Fibroblast of lung (primary cell): Measurements from ENCODE around the gene HSF2BP. TPM values are rescaled to one million over a fixed set of nuclear protein-coding genes. Genes with fewer than 3 reads are reported as not detected.

Experiments used
- DNase-seq, 2 donors: peaks; one replicate each; pipeline versions ENCODE4 v3.0.0 to v3.0.0-alpha.2; 2010; ENCODE audit warnings: low read depth in 2 of 2
- H2AFZ ChIP-seq: 2 replicates; pipeline ENCODE4 v1.5.1; 2012; ENCODE audit warnings: low read length, control low read depth, inconsistent platforms
- H3K27ac ChIP-seq: 2 replicates; pipeline ENCODE4 v1.5.1; 2011; ENCODE audit warnings: low read length, control low read depth; ENCODE audit not compliant: insufficient read depth
- H3K27me3 ChIP-seq: 2 replicates; pipeline ENCODE4 v1.5.1; 2011; ENCODE audit warnings: mild to moderate bottlenecking, low read length; ENCODE audit not compliant: control insufficient read depth, insufficient read depth
- H3K36me3 ChIP-seq: 2 replicates; pipeline ENCODE4 v1.5.1; 2011; ENCODE audit warnings: low read length; ENCODE audit not compliant: control insufficient read depth, insufficient read depth
- H3K4me1 ChIP-seq: 2 replicates; pipeline ENCODE4 v1.5.1; 2011; ENCODE audit warnings: low read length; ENCODE audit not compliant: control insufficient read depth, insufficient read depth; ENCODE audit errors: extremely low read depth
- H3K4me2 ChIP-seq: 2 replicates; pipeline ENCODE4 v1.5.1; 2011; ENCODE audit warnings: low read length, control low read depth; ENCODE audit not compliant: insufficient read depth; ENCODE audit errors: extremely low read depth
- H3K4me3 ChIP-seq, 4 experiments: fragments of 200-600 bp in 1 of 4; sonication (generic) in 1 of 4; replicated peaks in 1 of 4; 2 replicates each; pipeline ENCODE4 v1.5.1; 2011 to 2016; ENCODE audit warnings: low read length in 4 of 4, low read depth in 3 of 4, mild to moderate bottlenecking in 3 of 4, control low read depth in 2 of 4, inconsistent platforms in 1 of 4, mixed read lengths in 1 of 4; ENCODE audit not compliant: insufficient read depth in 1 of 4; ENCODE audit errors: control extremely low read depth in 1 of 4
- H3K79me2 ChIP-seq: 2 replicates; pipeline ENCODE4 v1.5.1; 2012; ENCODE audit warnings: mild to moderate bottlenecking, low read length, inconsistent platforms; ENCODE audit not compliant: control insufficient read depth, insufficient read depth
- H3K9ac ChIP-seq: 2 replicates; pipeline ENCODE4 v1.5.1; 2011; ENCODE audit warnings: mild to moderate bottlenecking, low read length, control low read depth; ENCODE audit not compliant: insufficient read depth
- H3K9me3 ChIP-seq: 2 replicates; pipeline ENCODE4 v1.5.1; 2012; ENCODE audit warnings: low read depth, low read length; ENCODE audit not compliant: control insufficient read depth, insufficient read depth
- H4K20me1 ChIP-seq: 2 replicates; pipeline ENCODE4 v1.5.1; 2011; ENCODE audit warnings: low read length; ENCODE audit not compliant: control insufficient read depth, insufficient read depth; ENCODE audit errors: extremely low read depth
- EZH2 ChIP-seq: IDR thresholded peaks from 2 replicates; pipeline ENCODE4 v1.5.1; 2012; ENCODE audit warnings: low read length, control low read depth, mild to moderate bottlenecking; ENCODE audit errors: missing control alignments
- polyA plus RNA-seq, 2 donors: library from polyadenylated mRNA; depleted of rRNA in 1 of 2; stranded (reverse) in 1 of 2; unstranded in 1 of 2; fragments of >200 nt; gene quantifications; 2 replicates each; pipeline ENCODE4 v1.2.1, GENCODE V29; 2011 to 2012; ENCODE audit warnings: missing spikeins in 1 of 2
- total RNA-seq: library from RNA; depleted of rRNA; stranded (reverse); fragments of >200 nt; gene quantifications from 2 replicates; pipeline ENCODE4 v1.2.1, GENCODE V29; 2014
- TF ChIP-seq, protein P1 (sequence below), 2 donors: IDR thresholded peaks in 1 of 2; conservative IDR thresholded peaks in 1 of 2; 1 replicate in 1 of 2; 2 replicates in 1 of 2; pipeline ENCODE4 v1.5.1; 2011 to 2012; ENCODE audit warnings: low read length in 2 of 2, control low read depth in 1 of 2, inconsistent platforms in 1 of 2, low read depth in 1 of 2, mild to moderate bottlenecking in 1 of 2

Gene HSF2BP
- total and polyA plus RNA-seq, 2 donors (not counting 1 experiment from before 2014, with no cell fraction given) = 0.70 to 1.2 TPM

DNA sequence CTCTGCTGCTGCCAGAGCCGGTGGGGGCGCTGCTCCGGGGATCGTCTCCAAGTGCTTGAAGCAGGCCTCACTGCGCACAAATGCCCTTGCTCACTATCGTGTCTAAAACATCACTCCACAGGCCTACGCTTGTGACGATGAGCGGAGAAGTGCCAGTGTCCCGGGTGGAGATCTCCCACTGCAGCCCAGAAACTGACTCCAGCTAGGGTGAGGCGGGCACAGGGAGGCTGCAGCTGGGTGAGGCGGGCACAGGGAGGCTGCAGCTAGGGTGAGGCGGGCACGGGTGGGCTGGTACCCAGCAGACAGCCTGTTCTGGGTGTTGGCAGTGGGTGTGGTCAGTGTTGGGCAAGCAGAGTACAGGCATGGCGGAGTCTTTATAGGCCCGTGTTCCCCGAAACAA lies 36.9 kb upstream of the HSF2BP start:
- H3K9ac ChIP-seq = no peak overlapping the region
- H4K20me1 ChIP-seq = no peaks in the 10 kb centered on the region
- no peak overlapping the region for H2AFZ ChIP-seq
- H3K79me2 ChIP-seq = no peaks in the 10 kb centered on the region
- H3K4me2 ChIP-seq = no peak overlapping the region
- peaks cover 6% of the 10 kb centered on the region for H3K36me3 ChIP-seq
- no peaks in the 10 kb centered on the region for H3K4me1 ChIP-seq
- no peak overlapping the region for H3K27ac ChIP-seq
- H3K9me3 ChIP-seq = no peaks in the 10 kb centered on the region
- no peaks in the 10 kb centered on the region for H3K27me3 ChIP-seq
- no peak for TF ChIP-seq EZH2
- TF ChIP-seq, protein P1, sequence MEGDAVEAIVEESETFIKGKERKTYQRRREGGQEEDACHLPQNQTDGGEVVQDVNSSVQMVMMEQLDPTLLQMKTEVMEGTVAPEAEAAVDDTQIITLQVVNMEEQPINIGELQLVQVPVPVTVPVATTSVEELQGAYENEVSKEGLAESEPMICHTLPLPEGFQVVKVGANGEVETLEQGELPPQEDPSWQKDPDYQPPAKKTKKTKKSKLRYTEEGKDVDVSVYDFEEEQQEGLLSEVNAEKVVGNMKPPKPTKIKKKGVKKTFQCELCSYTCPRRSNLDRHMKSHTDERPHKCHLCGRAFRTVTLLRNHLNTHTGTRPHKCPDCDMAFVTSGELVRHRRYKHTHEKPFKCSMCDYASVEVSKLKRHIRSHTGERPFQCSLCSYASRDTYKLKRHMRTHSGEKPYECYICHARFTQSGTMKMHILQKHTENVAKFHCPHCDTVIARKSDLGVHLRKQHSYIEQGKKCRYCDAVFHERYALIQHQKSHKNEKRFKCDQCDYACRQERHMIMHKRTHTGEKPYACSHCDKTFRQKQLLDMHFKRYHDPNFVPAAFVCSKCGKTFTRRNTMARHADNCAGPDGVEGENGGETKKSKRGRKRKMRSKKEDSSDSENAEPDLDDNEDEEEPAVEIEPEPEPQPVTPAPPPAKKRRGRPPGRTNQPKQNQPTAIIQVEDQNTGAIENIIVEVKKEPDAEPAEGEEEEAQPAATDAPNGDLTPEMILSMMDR (conservative IDR thresholded peaks at IDR 0.05 in 1 of 2, IDR thresholded peaks at IDR 0.05 in 1 of 2; ENCODE audit: low read depth in 1 of 2, low read length in 2 of 2) = no peak
- no peak for DNase-seq
- no peak overlapping the region for H3K4me3 ChIP-seq

DNA sequence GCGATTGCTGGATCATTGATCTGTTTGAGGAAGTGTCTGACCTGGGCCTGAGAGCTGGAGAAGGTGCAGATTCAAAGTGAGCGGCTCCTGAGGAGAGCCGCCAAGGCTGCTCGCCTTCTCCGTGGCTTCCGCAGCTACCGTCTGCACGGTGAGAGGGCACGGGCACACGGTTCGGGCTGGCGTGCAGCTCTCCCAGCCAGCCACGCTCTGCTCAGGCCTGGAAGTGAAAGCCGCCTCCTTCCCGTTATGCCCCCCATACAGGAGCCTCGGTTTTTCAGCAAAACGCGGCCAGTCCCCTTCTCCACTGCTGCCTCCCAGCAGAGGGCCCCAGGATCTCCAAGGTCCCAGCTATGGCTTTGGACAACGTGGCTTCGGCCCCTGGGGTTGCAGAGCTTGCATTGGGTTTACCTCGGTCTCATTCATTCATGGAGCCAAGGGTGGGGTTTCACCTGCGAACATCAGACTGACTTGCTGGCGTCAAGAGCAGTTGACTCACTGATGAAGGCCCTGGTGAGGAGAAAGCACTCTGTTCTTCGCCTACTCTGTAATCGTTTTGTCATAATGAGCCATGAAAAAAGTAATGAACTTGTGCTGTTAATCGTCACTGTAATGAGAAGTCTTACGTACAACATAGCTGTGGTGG lies 35.3 kb upstream of the HSF2BP start:
- Histone ChIP-seq H3K4me2 (no peak overlapping the region), H3K27ac (no peak overlapping the region), H2AFZ (no peak overlapping the region), H3K9me3 (no peaks in the 10 kb centered on the region), H3K9ac (no peak overlapping the region), H3K79me2 (no peaks in the 10 kb centered on the region), H3K36me3 (peaks cover 14% of the 10 kb centered on the region), H3K4me1 (no peaks in the 10 kb centered on the region), H3K27me3 (no peaks in the 10 kb centered on the region), H3K4me3 (no peak overlapping the region), H4K20me1 (no peaks in the 10 kb centered on the region)
- DNase-seq = no peak
- TF ChIP-seq, protein P1 (conservative IDR thresholded peaks at IDR 0.05 in 1 of 2, IDR thresholded peaks at IDR 0.05 in 1 of 2; ENCODE audit: low read depth in 1 of 2, low read length in 2 of 2) = no peak
- TF ChIP-seq EZH2 = no peak

DNA sequence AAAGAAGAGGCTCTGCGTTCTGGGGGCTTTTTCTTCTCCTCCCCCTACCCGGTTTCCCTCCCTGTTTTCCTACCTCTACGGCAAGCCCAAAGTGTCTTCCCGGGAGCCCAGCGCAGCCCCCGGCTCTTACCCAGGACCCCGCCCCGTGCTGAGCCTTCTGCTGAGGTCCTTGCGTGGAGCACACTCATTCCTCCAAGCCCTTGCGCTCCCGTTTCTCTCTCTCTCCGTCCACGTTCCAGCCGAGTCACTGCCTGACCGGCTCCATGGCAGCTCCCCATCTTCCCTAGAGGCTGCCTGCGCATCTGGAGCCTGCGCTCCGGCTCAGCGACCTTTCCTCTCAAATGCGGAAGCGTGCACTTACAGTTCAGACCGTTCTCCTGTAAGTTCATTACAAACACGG lies 34.7 kb upstream of the HSF2BP start:
- Histone ChIP-seq H3K79me2 (no peaks in the 10 kb centered on the region), H3K4me2 (no peak overlapping the region), H3K27ac (no peak overlapping the region), H3K4me3 (no peak overlapping the region), H3K4me1 (no peaks in the 10 kb centered on the region), H3K9ac (no peak overlapping the region), H4K20me1 (no peaks in the 10 kb centered on the region), H3K27me3 (no peaks in the 10 kb centered on the region), H3K36me3 (peaks cover 16% of the 10 kb centered on the region), H3K9me3 (no peaks in the 10 kb centered on the region), H2AFZ (no peak overlapping the region)
- TF ChIP-seq EZH2 = no peak
- TF ChIP-seq, protein P1 (conservative IDR thresholded peaks at IDR 0.05 in 1 of 2, IDR thresholded peaks at IDR 0.05 in 1 of 2; ENCODE audit: low read depth in 1 of 2, low read length in 2 of 2) = no peak
- no peak for DNase-seq
